GM12878 (cell line): ENCODE results near the gene RYK. TPM values are rescaled to one million over a fixed set of nuclear protein-coding genes. Genes with fewer than 3 reads are reported as not detected.

ENCODE experiments used
- ATAC-seq: fragments of 200-7000 bp; cut with Tn5 transposase; 3 replicates; pipeline ENCODE4 v1.9.1; 2020; ENCODE audit warnings: mild to moderate bottlenecking, moderate library complexity
- BruUV-seq: library from RNA; stranded (reverse); fragments of 400-500 nt; replicated peaks from 2 replicates; lab custom pipeline; 2021; lab: Mats Ljungman, UMichigan
- CTCF ChIA-PET: fragments of 300-600 bp; sonication (Branson Sonifier 250); formaldehyde crosslinking; extraction: SDS; loops from one replicate; lab custom pipeline; 2021; ENCODE audit warnings: inconsistent platforms; lab: Yijun Ruan, JAX
- POLR2A ChIA-PET: fragments of 350-600 bp; formaldehyde crosslinking; extraction: SDS; loops from one replicate; lab custom pipeline; 2021; ENCODE audit warnings: inconsistent platforms; lab: Charles Lee
- RAD21 ChIA-PET: fragments of 300-600 bp; sonication (Branson Sonifier 250); formaldehyde crosslinking; loops from one replicate; lab custom pipeline; 2023; ENCODE audit warnings: antibody characterized with exemption; ENCODE audit not compliant: unreplicated experiment; lab: Charles Lee
- SMC1A ChIA-PET: fragments of 300-600 bp; sonication (Branson Sonifier 250); formaldehyde crosslinking; loops from one replicate; lab custom pipeline; 2023; ENCODE audit not compliant: unreplicated experiment, uncharacterized antibody; lab: Charles Lee
- DNase-seq: peaks from one replicate; pipeline ENCODE4 v3.0.0-alpha.2; 2011; ENCODE audit warnings: low read depth, low spot score
- FAIRE-seq: peaks from 3 replicates; lab custom pipeline; 2011; peaks lifted over from hg19 to GRCh38; lab: Jason Lieb, UNC
- H2AFZ ChIP-seq: 2 replicates; pipeline ENCODE4 v1.6.0; 2011; ENCODE audit warnings: low read depth, low read length, control low read depth; ENCODE audit not compliant: control insufficient read depth
- H3K27ac ChIP-seq: 2 replicates; pipeline ENCODE4 v1.5.1; 2011; ENCODE audit warnings: control low read depth; ENCODE audit not compliant: control insufficient read depth, insufficient read depth
- H3K27me3 ChIP-seq, 2 experiments: replicated peaks in 1 of 2; 2 replicates each; pipeline versions ENCODE4 v1.6.0 to v1.6.1; 2011; ENCODE audit warnings: low read length in 1 of 2; ENCODE audit not compliant: control insufficient read depth in 2 of 2, insufficient read depth in 2 of 2
- H3K36me3 ChIP-seq, 2 experiments: 2 replicates each; pipeline ENCODE4 v1.5.1; 2011; ENCODE audit warnings: low read length in 1 of 2; ENCODE audit not compliant: control insufficient read depth in 2 of 2, insufficient read depth in 2 of 2
- H3K4me1 ChIP-seq: 2 replicates; pipeline ENCODE4 v1.6.1; 2011; ENCODE audit warnings: mild to moderate bottlenecking, low read length, moderate library complexity, mixed read lengths; ENCODE audit not compliant: control insufficient read depth, insufficient read depth
- H3K4me2 ChIP-seq: 2 replicates; pipeline ENCODE4 v1.6.0; 2011; ENCODE audit warnings: control low read depth; ENCODE audit not compliant: control insufficient read depth, insufficient read depth
- H3K4me3 ChIP-seq: fragments of 200-600 bp; sonication (generic); 2 replicates; pipeline ENCODE4 v1.5.1; 2016
- H3K79me2 ChIP-seq: 2 replicates; pipeline ENCODE4 v1.6.0; 2011; ENCODE audit warnings: low read length; ENCODE audit not compliant: control insufficient read depth, insufficient read depth
- H3K9ac ChIP-seq: 2 replicates; pipeline ENCODE4 v1.8.0; 2011; ENCODE audit warnings: low read length, control low read depth, mixed read lengths; ENCODE audit not compliant: control insufficient read depth, insufficient read depth
- H3K9me3 ChIP-seq: replicated peaks from 3 replicates; pipeline ENCODE4 v1.5.1; 2011; ENCODE audit warnings: mild to moderate bottlenecking, low read length; ENCODE audit not compliant: control insufficient read depth, insufficient read depth
- H4K20me1 ChIP-seq: 2 replicates; pipeline ENCODE4 v1.6.0; 2011; ENCODE audit not compliant: control insufficient read depth, insufficient read depth
- BACH1 ChIP-seq: fragments of 450-650 bp; IDR thresholded peaks from 2 replicates; pipeline ENCODE4 v1.6.1; 2017; ENCODE audit warnings: mild to moderate bottlenecking, borderline replicate concordance
- BCL11A ChIP-seq: IDR thresholded peaks from 2 replicates; pipeline ENCODE4 v1.6.1; 2011; ENCODE audit warnings: low read depth, low read length
- EED ChIP-seq: sonication (generic); IDR thresholded peaks from 2 replicates; pipeline ENCODE4 v1.6.1; 2016; ENCODE audit warnings: antibody characterized with exemption, low read depth
- EGR1 ChIP-seq, 2 experiments: IDR thresholded peaks; 1 replicate in 1 of 2; 2 replicates in 1 of 2; pipeline ENCODE4 v1.6.1; 2011 to 2012; ENCODE audit warnings: low read depth in 2 of 2, low read length in 2 of 2, borderline replicate concordance in 1 of 2, mild to moderate bottlenecking in 1 of 2, moderate library complexity in 1 of 2
- EZH2 ChIP-seq: IDR thresholded peaks from 2 replicates; pipeline ENCODE4 v1.6.1; 2012; ENCODE audit warnings: low read depth, mild to moderate bottlenecking, control low read depth, inconsistent platforms, low read length, borderline replicate concordance; ENCODE audit not compliant: control insufficient read depth
- HCFC1 ChIP-seq: fragments of 150-350 bp; IDR thresholded peaks from 2 replicates; pipeline ENCODE4 v1.6.1; 2014; ENCODE audit warnings: low read length
- POU2F2 ChIP-seq: IDR thresholded peaks from 3 replicates; pipeline ENCODE4 v1.6.1; 2011; ENCODE audit warnings: low read depth, mild to moderate bottlenecking, low read length, borderline replicate concordance
- RBBP5 ChIP-seq: fragments of 200-600 bp; sonication (generic); conservative IDR thresholded peaks from 2 replicates; pipeline ENCODE4 v1.6.1; 2016
- RUNX3 ChIP-seq: IDR thresholded peaks from 2 replicates; pipeline ENCODE4 v1.6.1; 2012; ENCODE audit warnings: low read length, inconsistent platforms
- SUZ12 ChIP-seq: fragments of 200-600 bp; sonication (generic); IDR thresholded peaks from one replicate; pipeline ENCODE4 v1.6.1; 2018; ENCODE audit warnings: antibody characterized with exemption, mild to moderate bottlenecking; ENCODE audit not compliant: unreplicated experiment
- TARDBP ChIP-seq: IDR thresholded peaks from 2 replicates; pipeline ENCODE4 v1.6.1; 2016; ENCODE audit warnings: borderline replicate concordance
- TCF7 ChIP-seq: IDR thresholded peaks from 2 replicates; pipeline ENCODE4 v1.6.1; 2014; ENCODE audit warnings: antibody characterized with exemption, borderline replicate concordance
- YBX1 ChIP-seq: fragments of 450-650 bp; IDR thresholded peaks from 2 replicates; pipeline ENCODE4 v1.6.1; 2016; ENCODE audit warnings: antibody characterized with exemption
- ZNF384 ChIP-seq: IDR thresholded peaks from 2 replicates; pipeline ENCODE4 v1.6.1; 2012; ENCODE audit warnings: low read depth, mild to moderate bottlenecking, low read length, improper control_type of control experiment, borderline replicate concordance
- WGBS: methylation state at CpG from one replicate; pipeline ENCODE4 v1.1.6; 2016; ENCODE audit warnings: low lambda C conversion rate; ENCODE audit not compliant: insufficient replicate concordance, insufficient coverage; ENCODE audit errors: missing lambda C conversion rate; 5-methylcytosine and 5-hydroxymethylcytosine counted together
- in situ Hi-C: fragments of 300-500 bp; cut with MboI; formaldehyde crosslinking; loops from 9 replicates; pipeline ENCODE4 v1.14.3; 2018; ENCODE audit warnings: mixed read lengths
- intact Hi-C: fragments of 100-400 bp; cut with micrococcal nuclease; formaldehyde crosslinking; loops from one replicate; pipeline ENCODE4 v1.14.2; 2022; ENCODE audit not compliant: unreplicated experiment
- polyA plus RNA-seq, 11 experiments: library from polyadenylated mRNA; depleted of rRNA in 4 of 11; unstranded in 6 of 11; stranded (reverse) in 5 of 11; fragments of >200 nt; fragmentation: Nextera tagmentation in 4 of 11; fragmentation: Illumina TruSeq in 1 of 11; extraction: Ambion mirVana in 4 of 11; extraction: Trizol in 1 of 11; gene quantifications; 1 replicate in 1 of 11; 2 replicates in 10 of 11; pipeline versions ENCODE4 v1.2.1 to v1.2.3, GENCODE V29; 2011 to 2016; ENCODE audit warnings: inconsistent platforms in 2 of 11, missing spikeins in 2 of 11, low read depth in 1 of 11
- total RNA-seq, 4 experiments: library from RNA; depleted of rRNA in 3 of 4; stranded (reverse); fragments of >200 nt in 3 of 4; fragmentation: Illumina TruSeq in 1 of 4; extraction: Trizol in 1 of 4; gene quantifications; 2 replicates each; pipeline versions ENCODE4 v1.2.1 to v1.2.3, GENCODE V29; 2013 to 2021
- TF ChIP-seq, protein P1 (sequence below): IDR thresholded peaks from 2 replicates; pipeline ENCODE4 v1.6.1; 2012; ENCODE audit warnings: mild to moderate bottlenecking, low read depth, low read length
- TF ChIP-seq, protein P2 (sequence below): fragments of 450-650 bp; IDR thresholded peaks from 2 replicates; pipeline ENCODE4 v1.6.1; 2017; ENCODE audit warnings: mild to moderate bottlenecking, low read depth, inconsistent platforms; ENCODE audit not compliant: poor library complexity, severe bottlenecking

Gene RYK
- total and polyA plus RNA-seq, 10 of the 15 experiments (the other 5 are each of a cell fraction or from before 2014, with no cell fraction given) = 2.0 to 25.1 (median 11.1) TPM

DNA sequence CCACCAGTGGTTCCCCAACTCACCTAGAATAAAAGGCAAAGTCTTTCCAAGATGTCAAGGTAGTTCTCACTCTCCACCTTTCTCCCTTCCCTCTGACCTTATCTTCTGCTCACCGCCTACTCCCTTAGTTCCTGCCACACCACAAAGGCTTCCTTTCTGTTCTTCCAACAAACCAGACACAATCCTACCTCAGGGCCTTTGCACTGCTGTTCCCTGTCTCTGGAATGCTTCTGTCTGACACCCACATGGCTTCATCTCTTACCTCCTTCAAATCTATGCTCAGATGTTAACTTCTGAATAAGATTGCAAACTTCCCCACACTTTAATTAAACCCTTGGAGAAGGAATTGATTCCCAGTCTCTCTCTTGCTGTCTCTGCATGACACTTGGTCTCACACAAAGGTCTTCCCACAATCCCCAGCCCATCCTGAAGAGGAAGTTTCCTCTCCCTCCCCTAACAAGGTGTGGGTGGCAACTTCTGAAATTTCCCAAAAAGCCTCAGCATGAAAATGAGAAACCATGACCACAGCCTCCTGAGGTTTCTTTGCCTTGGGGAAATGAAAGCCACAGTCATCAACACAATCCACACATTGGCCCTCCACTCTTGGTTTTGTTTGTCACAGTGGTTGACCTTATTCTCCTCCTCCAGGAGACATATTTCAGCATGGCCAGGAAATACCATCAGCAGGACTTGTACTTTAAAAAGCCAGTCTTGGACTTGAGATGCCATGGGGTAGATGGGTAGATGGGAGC lies 3.0 kb upstream of the RYK start (continued):
- TF ChIP-seq EED (peak; percentile 76), TCF7 (no peak), RUNX3 (peak; percentile 95), TARDBP (no peak)
- TF ChIP-seq, protein P1, sequence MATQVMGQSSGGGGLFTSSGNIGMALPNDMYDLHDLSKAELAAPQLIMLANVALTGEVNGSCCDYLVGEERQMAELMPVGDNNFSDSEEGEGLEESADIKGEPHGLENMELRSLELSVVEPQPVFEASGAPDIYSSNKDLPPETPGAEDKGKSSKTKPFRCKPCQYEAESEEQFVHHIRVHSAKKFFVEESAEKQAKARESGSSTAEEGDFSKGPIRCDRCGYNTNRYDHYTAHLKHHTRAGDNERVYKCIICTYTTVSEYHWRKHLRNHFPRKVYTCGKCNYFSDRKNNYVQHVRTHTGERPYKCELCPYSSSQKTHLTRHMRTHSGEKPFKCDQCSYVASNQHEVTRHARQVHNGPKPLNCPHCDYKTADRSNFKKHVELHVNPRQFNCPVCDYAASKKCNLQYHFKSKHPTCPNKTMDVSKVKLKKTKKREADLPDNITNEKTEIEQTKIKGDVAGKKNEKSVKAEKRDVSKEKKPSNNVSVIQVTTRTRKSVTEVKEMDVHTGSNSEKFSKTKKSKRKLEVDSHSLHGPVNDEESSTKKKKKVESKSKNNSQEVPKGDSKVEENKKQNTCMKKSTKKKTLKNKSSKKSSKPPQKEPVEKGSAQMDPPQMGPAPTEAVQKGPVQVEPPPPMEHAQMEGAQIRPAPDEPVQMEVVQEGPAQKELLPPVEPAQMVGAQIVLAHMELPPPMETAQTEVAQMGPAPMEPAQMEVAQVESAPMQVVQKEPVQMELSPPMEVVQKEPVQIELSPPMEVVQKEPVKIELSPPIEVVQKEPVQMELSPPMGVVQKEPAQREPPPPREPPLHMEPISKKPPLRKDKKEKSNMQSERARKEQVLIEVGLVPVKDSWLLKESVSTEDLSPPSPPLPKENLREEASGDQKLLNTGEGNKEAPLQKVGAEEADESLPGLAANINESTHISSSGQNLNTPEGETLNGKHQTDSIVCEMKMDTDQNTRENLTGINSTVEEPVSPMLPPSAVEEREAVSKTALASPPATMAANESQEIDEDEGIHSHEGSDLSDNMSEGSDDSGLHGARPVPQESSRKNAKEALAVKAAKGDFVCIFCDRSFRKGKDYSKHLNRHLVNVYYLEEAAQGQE = no peak

DNA sequence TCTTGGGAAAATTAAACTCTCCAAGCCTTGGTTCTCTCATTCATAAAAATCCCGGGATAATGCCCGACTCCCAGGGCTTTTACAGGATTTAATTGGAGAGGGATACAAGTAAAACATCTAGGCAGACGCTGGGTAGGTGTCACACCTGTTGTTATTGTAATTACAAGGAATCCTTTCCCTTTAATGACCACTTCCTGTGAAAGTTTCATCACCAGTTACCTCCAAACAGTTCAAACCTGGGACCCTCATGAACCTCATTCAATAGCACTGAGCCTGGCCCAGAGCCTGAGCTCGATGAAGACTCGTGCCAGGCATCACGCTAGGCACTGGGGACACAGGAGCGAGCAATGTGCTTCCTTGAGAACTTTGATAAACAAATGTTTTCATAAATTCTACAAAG lies 2.1 kb upstream of the RYK start:
- ChIA-PET POLR2A (no interaction called here), RAD21 (no interaction called here), SMC1A (interaction anchor here (0.6 kb wide), 1 partner anchor 17 kb away, joined by 3 read pairs; no protein-coding TSS in a partner anchor), CTCF (interaction anchor here (0.8 kb wide), 1 partner anchor 41 kb away, joined by 3 read pairs; no protein-coding TSS in a partner anchor)
- H3K9ac ChIP-seq = no peak overlapping the region
- no peak overlapping the region for H3K27ac ChIP-seq
- in situ Hi-C loops (no loop called here), intact Hi-C loops (loop anchor here (5.0 kb wide), 1 partner anchor 40 kb away; no protein-coding TSS in a partner anchor)
- no peak overlapping the region for H3K4me2 ChIP-seq
- TF ChIP-seq YBX1 = no peak
- TF ChIP-seq ZNF384 = no peak
- no peak for TF ChIP-seq SUZ12
- no peak for TF ChIP-seq EGR1 (IDR thresholded peaks at IDR 0.05; ENCODE audit: borderline replicate concordance in 1 of 2, low read depth in 2 of 2, low read length in 2 of 2)
- TF ChIP-seq HCFC1 = no peak
- TF ChIP-seq RBBP5 = no peak
- no peak for TF ChIP-seq POU2F2
- TF ChIP-seq, protein P2, sequence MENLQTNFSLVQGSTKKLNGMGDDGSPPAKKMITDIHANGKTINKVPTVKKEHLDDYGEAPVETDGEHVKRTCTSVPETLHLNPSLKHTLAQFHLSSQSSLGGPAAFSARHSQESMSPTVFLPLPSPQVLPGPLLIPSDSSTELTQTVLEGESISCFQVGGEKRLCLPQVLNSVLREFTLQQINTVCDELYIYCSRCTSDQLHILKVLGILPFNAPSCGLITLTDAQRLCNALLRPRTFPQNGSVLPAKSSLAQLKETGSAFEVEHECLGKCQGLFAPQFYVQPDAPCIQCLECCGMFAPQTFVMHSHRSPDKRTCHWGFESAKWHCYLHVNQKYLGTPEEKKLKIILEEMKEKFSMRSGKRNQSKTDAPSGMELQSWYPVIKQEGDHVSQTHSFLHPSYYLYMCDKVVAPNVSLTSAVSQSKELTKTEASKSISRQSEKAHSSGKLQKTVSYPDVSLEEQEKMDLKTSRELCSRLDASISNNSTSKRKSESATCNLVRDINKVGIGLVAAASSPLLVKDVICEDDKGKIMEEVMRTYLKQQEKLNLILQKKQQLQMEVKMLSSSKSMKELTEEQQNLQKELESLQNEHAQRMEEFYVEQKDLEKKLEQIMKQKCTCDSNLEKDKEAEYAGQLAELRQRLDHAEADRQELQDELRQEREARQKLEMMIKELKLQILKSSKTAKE = no peak
- no peak for TF ChIP-seq EZH2
- no peak for TF ChIP-seq BCL11A
- TF ChIP-seq BACH1 = no peak
- H2AFZ ChIP-seq = no peak overlapping the region
- H3K4me3 ChIP-seq = no peak overlapping the region
- ATAC-seq (no peak), DNase-seq (no peak), FAIRE-seq (no peak)
- WGBS = 72% methylated on average over 7 of the region's 7 CpGs
- no peaks in the 10 kb centered on the region for H3K27me3 ChIP-seq
- no peaks in the 10 kb centered on the region for H4K20me1 ChIP-seq
- H3K79me2 ChIP-seq = peaks cover 3% of the 10 kb centered on the region
- H3K4me1 ChIP-seq = peaks cover 9% of the 10 kb centered on the region
- H3K36me3 ChIP-seq = no peaks in the 10 kb centered on the region
- BruUV-seq = no TSS peak
- no peaks in the 10 kb centered on the region for H3K9me3 ChIP-seq
